HepG2 (cell line): ENCODE data around the gene ZCCHC10. TPM values are rescaled to one million over a fixed set of nuclear protein-coding genes. Genes with fewer than 3 reads are reported as not detected.

ENCODE experiments used
- ATF2 ChIP-seq: sonication (generic); formaldehyde crosslinking; IDR thresholded peaks from 2 replicates; pipeline ENCODE4 v1.4.0; 2020; ENCODE audit warnings: missing genetic modification reagents
- CREBL2 ChIP-seq: sonication (generic); formaldehyde crosslinking; IDR thresholded peaks from 2 replicates; pipeline ENCODE4 v1.8.1; 2023; ENCODE audit warnings: missing genetic modification reagents, mild to moderate bottlenecking, borderline replicate concordance
- DMTF1 ChIP-seq: sonication (generic); formaldehyde crosslinking; IDR thresholded peaks from 2 replicates; pipeline ENCODE4 v1.4.0; 2020; ENCODE audit warnings: mild to moderate bottlenecking, missing genetic modification reagents
- GATA4 ChIP-seq: sonication (generic); IDR thresholded peaks from 2 replicates; pipeline ENCODE4 v1.6.1; 2016; ENCODE audit warnings: antibody characterized with exemption, low read depth, borderline replicate concordance
- HMGA1 ChIP-seq: sonication (generic); formaldehyde crosslinking; conservative IDR thresholded peaks from 2 replicates; pipeline ENCODE4 v1.4.0; 2020; ENCODE audit warnings: missing genetic modification reagents
- NCOA1 ChIP-seq: sonication (generic); formaldehyde crosslinking; IDR thresholded peaks from 2 replicates; pipeline ENCODE4 v1.9.0; 2021; ENCODE audit warnings: missing genetic modification reagents
- NR1H2 ChIP-seq: sonication (generic); formaldehyde crosslinking; IDR thresholded peaks from 2 replicates; pipeline ENCODE4 v1.8.1; 2022; ENCODE audit warnings: low read depth, missing genetic modification reagents, borderline replicate concordance
- POLR2AphosphoS5 ChIP-seq: IDR thresholded peaks from 2 replicates; pipeline ENCODE4 v1.6.1; 2012; ENCODE audit warnings: low read depth, low read length
- SCMH1 ChIP-seq: sonication (generic); formaldehyde crosslinking; IDR thresholded peaks from 2 replicates; pipeline ENCODE4 v1.9.0; 2021; ENCODE audit warnings: missing genetic modification reagents, mild to moderate bottlenecking, borderline replicate concordance
- SNAPC5 ChIP-seq: sonication (generic); formaldehyde crosslinking; IDR thresholded peaks from 2 replicates; pipeline ENCODE4 v1.8.1; 2023; ENCODE audit warnings: mild to moderate bottlenecking, missing genetic modification reagents, borderline replicate concordance
- SP140L ChIP-seq: sonication (generic); formaldehyde crosslinking; IDR thresholded peaks from 2 replicates; pipeline ENCODE4 v1.4.0; 2020; ENCODE audit warnings: missing genetic modification reagents, borderline replicate concordance
- ZBTB10 ChIP-seq: sonication (generic); formaldehyde crosslinking; IDR thresholded peaks from 2 replicates; pipeline ENCODE4 v1.4.0; 2020; ENCODE audit warnings: missing genetic modification reagents, borderline replicate concordance
- ZC3H4 ChIP-seq: sonication (generic); formaldehyde crosslinking; IDR thresholded peaks from 2 replicates; pipeline ENCODE4 v1.4.0; 2020; ENCODE audit warnings: missing genetic modification reagents, borderline replicate concordance
- ZNF205 ChIP-seq: IDR thresholded peaks from 2 replicates; pipeline ENCODE4 v1.6.1; 2018; ENCODE audit warnings: missing biosample characterization, missing genetic modification reagents
- ZNF24 ChIP-seq: fragments of 450-650 bp; IDR thresholded peaks from 2 replicates; pipeline ENCODE4 v1.6.1; 2017; ENCODE audit warnings: antibody characterized with exemption, mild to moderate bottlenecking
- ZNF460 ChIP-seq: sonication (generic); formaldehyde crosslinking; IDR thresholded peaks from 2 replicates; pipeline ENCODE4 v1.5.1; 2020; ENCODE audit warnings: missing genetic modification reagents, mild to moderate bottlenecking, borderline replicate concordance
- ZNF564 ChIP-seq: sonication (generic); formaldehyde crosslinking; IDR thresholded peaks from 2 replicates; pipeline ENCODE4 v1.8.1; 2023; ENCODE audit warnings: mild to moderate bottlenecking, missing genetic modification reagents
- ZNF570 ChIP-seq: sonication (generic); formaldehyde crosslinking; IDR thresholded peaks from 2 replicates; pipeline ENCODE4 v1.4.0; 2020; ENCODE audit warnings: mild to moderate bottlenecking, missing genetic modification reagents, borderline replicate concordance
- ZNF605 ChIP-seq: sonication (generic); formaldehyde crosslinking; IDR thresholded peaks from 2 replicates; pipeline ENCODE4 v1.8.0; 2022; ENCODE audit warnings: mild to moderate bottlenecking, missing genetic modification reagents
- ZNF704 ChIP-seq: sonication (generic); formaldehyde crosslinking; IDR thresholded peaks from 2 replicates; pipeline ENCODE4 v1.8.1; 2023; ENCODE audit warnings: mild to moderate bottlenecking, inconsistent platforms, moderate library complexity, missing genetic modification reagents, borderline replicate concordance
- polyA plus RNA-seq, 8 experiments: library from polyadenylated mRNA; depleted of rRNA in 3 of 8; stranded (reverse) in 7 of 8; unstranded in 1 of 8; fragments of >200 nt; fragmentation: Illumina TruSeq in 4 of 8; extraction: Trizol in 4 of 8; gene quantifications; 2 replicates each; pipeline versions ENCODE4 v1.2.1 to v1.2.3, GENCODE V29; 2011 to 2016; ENCODE audit warnings: low read depth in 4 of 8, missing spikeins in 1 of 8, mixed read lengths in 1 of 8; ENCODE audit not compliant: insufficient read depth in 1 of 8
- total RNA-seq, 5 experiments: library from RNA; depleted of rRNA; stranded (reverse); fragments of >200 nt; fragmentation: Illumina TruSeq; extraction: Trizol; gene quantifications; 2 replicates each; pipeline ENCODE4 v1.2.3, GENCODE V29; 2016; ENCODE audit warnings: low read depth in 1 of 5

The ZCCHC10 gene
- total and polyA plus RNA-seq, 2 of the 13 experiments (the other 11 are each of a cell fraction or from before 2014, with no cell fraction given), result 40.7 to 48.2 TPM

GRCh38 chr5:132963171-132964104 is 62.9 kb downstream of the ZCCHC10 start, which contains the start of gene AFF4 (continued):
- TF ChIP-seq ZNF564 (CRISPR knock-in tag), result peak; percentile 91
- TF ChIP-seq ZC3H4 (CRISPR knock-in tag), result no peak
- no peak for TF ChIP-seq SCMH1 (CRISPR knock-in tag)
- TF ChIP-seq ZNF205, result peak; percentile 53
- TF ChIP-seq POLR2AphosphoS5, result peak; percentile 78
- peak; percentile 94 for TF ChIP-seq ZNF605 (CRISPR knock-in tag)
- peak; percentile 38 for TF ChIP-seq ZNF460
- peak; percentile 98 for TF ChIP-seq NCOA1 (CRISPR knock-in tag)
- TF ChIP-seq NR1H2 (CRISPR knock-in tag), result 0 out of 2 replicates have a peak, but pooled peaks have one; percentile 21
- no peak for TF ChIP-seq GATA4
- TF ChIP-seq ZBTB10 (CRISPR knock-in tag), result 0 out of 2 replicates have a peak, but pooled peaks have one; percentile 16
- peak; percentile 88; the same call in 1 of the 2 replicates for TF ChIP-seq ZNF704 (CRISPR knock-in tag)
- TF ChIP-seq CREBL2 (CRISPR knock-in tag), result peak; percentile 88; the same call in 1 of the 2 replicates
- no peak for TF ChIP-seq HMGA1 (CRISPR knock-in tag)
- no peak for TF ChIP-seq ZNF24
- TF ChIP-seq ZNF570 (CRISPR knock-in tag), result no peak
- peak; percentile 85; the same call in 1 of the 2 replicates for TF ChIP-seq DMTF1 (CRISPR knock-in tag)
- no peak; the same call in 1 of the 2 replicates for TF ChIP-seq SP140L
- no peak for TF ChIP-seq SNAPC5 (CRISPR knock-in tag)
- peak; percentile 83 for TF ChIP-seq ATF2 (CRISPR knock-in tag)
